Measurements from ENCODE around the gene RAPGEF4. TPM values are rescaled to one million over a fixed set of nuclear protein-coding genes. Genes with fewer than 3 reads are reported as not detected.

RAPGEF4 gene
- total RNA-seq, 1 experiment from 2014 or later = 0.62 TPM

- H3K27ac ChIP-seq (ENCODE audit: low read length) = no peak overlapping the region
- in situ Hi-C loops (cut with HindIII; ENCODE audit: low pct_unique_long_range_greater_than_20kb, low sequenced_read_pairs) (no loop called here), intact Hi-C loops (cut with micrococcal nuclease; ENCODE audit: unreplicated experiment) (no loop called here)
- H3K27me3 ChIP-seq (ENCODE audit: control insufficient read depth, insufficient read depth, low read length) = peaks cover 4% of the 10 kb centered on the region; the same call in 1 of the 2 replicates
- BruUV-seq (replicated peaks) = no TSS peak
- CTCF ChIA-PET = no interaction called here
- H3K4me1 ChIP-seq (ENCODE audit: control insufficient read depth, insufficient read depth, low read length) = no peaks in the 10 kb centered on the region
- H3K9me3 ChIP-seq (ENCODE audit: control insufficient read depth, insufficient read depth, low read depth, low read length) = no peaks in the 10 kb centered on the region
- no peaks in the 10 kb centered on the region for H3K36me3 ChIP-seq (ENCODE audit: control insufficient read depth, insufficient read depth, low read length)
- POLR2A ChIA-PET = no interaction called here
- ATAC-seq = no peak
- TF ChIP-seq CTCF (IDR thresholded peaks at IDR 0.05) = no peak
- TF ChIP-seq SIN3A (IDR thresholded peaks at IDR 0.05; ENCODE audit: borderline replicate concordance, insufficient read depth, low read depth, low read length) = no peak
- no peak overlapping the region for H3K4me3 ChIP-seq (ENCODE audit: low read depth in 2 of 2, low read length in 2 of 2)
- DNase-seq (ENCODE audit: low read depth, low spot score) = no peak
These were observed 9.9 kb upstream of the RAPGEF4 start for GRCh38 chr2:172725746-172726145.

GRCh38 chr2:172726172-172726735 is 9.4 kb upstream of the RAPGEF4 start:
- in situ Hi-C loops (cut with HindIII; ENCODE audit: low pct_unique_long_range_greater_than_20kb, low sequenced_read_pairs) = no loop called here
- Histone ChIP-seq H3K9me3 (ENCODE audit: control insufficient read depth, insufficient read depth, low read depth, low read length) (no peaks in the 10 kb centered on the region), H3K27me3 (ENCODE audit: control insufficient read depth, insufficient read depth, low read length) (peaks cover 6% of the 10 kb centered on the region; the same call in 1 of the 2 replicates), H3K27ac (ENCODE audit: low read length) (no peak overlapping the region), H3K36me3 (ENCODE audit: control insufficient read depth, insufficient read depth, low read length) (no peaks in the 10 kb centered on the region), H3K4me1 (ENCODE audit: control insufficient read depth, insufficient read depth, low read length) (no peaks in the 10 kb centered on the region), H3K4me3 (ENCODE audit: low read depth in 2 of 2, low read length in 2 of 2) (no peak overlapping the region)
- no peak for ATAC-seq
- ChIA-PET CTCF (no interaction called here), POLR2A (no interaction called here)
- intact Hi-C loops (cut with micrococcal nuclease; ENCODE audit: unreplicated experiment) = no loop called here
- no peak for DNase-seq (ENCODE audit: low read depth, low spot score)
- no TSS peak for BruUV-seq (replicated peaks)
- no peak for TF ChIP-seq SIN3A (IDR thresholded peaks at IDR 0.05; ENCODE audit: borderline replicate concordance, insufficient read depth, low read depth, low read length)
- no peak for TF ChIP-seq REST (IDR thresholded peaks at IDR 0.05; ENCODE audit: insufficient read depth in 1 of 2, low read depth in 2 of 2, low read length in 1 of 2)
- no peak for TF ChIP-seq POLR2AphosphoS5 (IDR thresholded peaks at IDR 0.05; ENCODE audit: low read depth, low read length)
- TF ChIP-seq CTCF (IDR thresholded peaks at IDR 0.05) = no peak
- no peak for TF ChIP-seq TCF7L2 (IDR thresholded peaks at IDR 0.05; ENCODE audit: low read depth, low read length)

All from Panc1 (cell line).